GM13976 (cell line): ENCODE data around the gene CELF5.
"Not testable (repeated sequence)": the region's sequence is repeated elsewhere in the genome, so short reads cannot be mapped to it uniquely, and the experiment has no call there.

Experiments
- DNase-seq: peaks from one replicate; pipeline ENCODE4 v3.0.0; 2012; ENCODE audit warnings: low spot score
- in situ Hi-C: fragments of 300-500 bp; cut with MboI; formaldehyde crosslinking; loops from one replicate; pipeline ENCODE4 v1.12.0; 2022; ENCODE audit warnings: low sequenced_read_pairs, mixed read lengths, inconsistent platforms; ENCODE audit not compliant: unreplicated experiment
- TF ChIP-seq, protein P1 (sequence below): IDR thresholded peaks from 2 replicates; pipeline ENCODE4 v1.5.1; 2012; ENCODE audit warnings: borderline replicate concordance, mild to moderate bottlenecking; ENCODE audit not compliant: insufficient read depth; ENCODE audit errors: extremely low read depth, missing control alignments, control extremely low read depth

The CELF5 gene

DNA sequence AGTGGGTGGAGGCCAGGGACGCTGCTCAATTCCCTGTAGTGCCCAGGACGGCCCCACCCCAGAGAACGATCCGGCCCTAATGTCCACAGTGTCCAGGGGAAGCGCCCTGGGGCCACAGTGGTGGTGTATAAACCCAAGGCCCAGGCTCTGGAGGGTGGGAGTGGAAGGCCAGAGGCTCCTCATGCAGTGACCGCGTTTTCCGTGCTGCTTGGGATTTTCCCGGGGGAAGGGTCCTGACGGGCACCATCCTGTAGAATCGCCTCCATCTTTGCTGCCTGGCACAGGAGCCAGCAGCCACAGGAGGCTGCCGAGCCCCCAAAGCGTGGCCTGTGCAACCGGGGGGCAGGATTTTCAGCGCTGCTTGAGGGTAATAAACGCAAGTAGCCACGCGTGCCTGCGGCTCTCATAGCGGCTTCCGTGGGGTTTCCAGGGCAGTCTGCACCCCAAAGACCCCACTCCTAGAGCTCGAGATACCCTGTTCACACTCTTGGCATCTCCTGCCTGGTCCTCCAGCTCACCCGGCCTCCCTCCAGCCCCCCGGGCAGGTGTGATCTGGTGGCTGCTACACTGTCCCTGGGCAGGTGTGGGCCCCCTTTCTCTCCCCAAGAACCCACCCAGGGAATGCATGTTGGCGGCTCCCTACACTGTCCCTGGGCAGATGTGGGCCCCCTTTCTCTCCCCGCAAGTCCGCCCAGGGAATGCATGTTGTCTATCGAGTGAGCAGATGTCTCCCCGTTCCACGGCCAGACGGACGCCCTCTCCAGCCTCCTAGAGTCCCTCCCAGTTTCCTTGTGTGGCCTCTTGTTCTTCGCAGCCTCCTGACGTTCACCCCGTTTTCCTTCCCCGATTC, 36.6 kb upstream of the CELF5 start:
- TF ChIP-seq, protein P1, sequence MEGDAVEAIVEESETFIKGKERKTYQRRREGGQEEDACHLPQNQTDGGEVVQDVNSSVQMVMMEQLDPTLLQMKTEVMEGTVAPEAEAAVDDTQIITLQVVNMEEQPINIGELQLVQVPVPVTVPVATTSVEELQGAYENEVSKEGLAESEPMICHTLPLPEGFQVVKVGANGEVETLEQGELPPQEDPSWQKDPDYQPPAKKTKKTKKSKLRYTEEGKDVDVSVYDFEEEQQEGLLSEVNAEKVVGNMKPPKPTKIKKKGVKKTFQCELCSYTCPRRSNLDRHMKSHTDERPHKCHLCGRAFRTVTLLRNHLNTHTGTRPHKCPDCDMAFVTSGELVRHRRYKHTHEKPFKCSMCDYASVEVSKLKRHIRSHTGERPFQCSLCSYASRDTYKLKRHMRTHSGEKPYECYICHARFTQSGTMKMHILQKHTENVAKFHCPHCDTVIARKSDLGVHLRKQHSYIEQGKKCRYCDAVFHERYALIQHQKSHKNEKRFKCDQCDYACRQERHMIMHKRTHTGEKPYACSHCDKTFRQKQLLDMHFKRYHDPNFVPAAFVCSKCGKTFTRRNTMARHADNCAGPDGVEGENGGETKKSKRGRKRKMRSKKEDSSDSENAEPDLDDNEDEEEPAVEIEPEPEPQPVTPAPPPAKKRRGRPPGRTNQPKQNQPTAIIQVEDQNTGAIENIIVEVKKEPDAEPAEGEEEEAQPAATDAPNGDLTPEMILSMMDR: no peak
- DNase-seq: no peak
- in situ Hi-C loops: no loop called here

DNA sequence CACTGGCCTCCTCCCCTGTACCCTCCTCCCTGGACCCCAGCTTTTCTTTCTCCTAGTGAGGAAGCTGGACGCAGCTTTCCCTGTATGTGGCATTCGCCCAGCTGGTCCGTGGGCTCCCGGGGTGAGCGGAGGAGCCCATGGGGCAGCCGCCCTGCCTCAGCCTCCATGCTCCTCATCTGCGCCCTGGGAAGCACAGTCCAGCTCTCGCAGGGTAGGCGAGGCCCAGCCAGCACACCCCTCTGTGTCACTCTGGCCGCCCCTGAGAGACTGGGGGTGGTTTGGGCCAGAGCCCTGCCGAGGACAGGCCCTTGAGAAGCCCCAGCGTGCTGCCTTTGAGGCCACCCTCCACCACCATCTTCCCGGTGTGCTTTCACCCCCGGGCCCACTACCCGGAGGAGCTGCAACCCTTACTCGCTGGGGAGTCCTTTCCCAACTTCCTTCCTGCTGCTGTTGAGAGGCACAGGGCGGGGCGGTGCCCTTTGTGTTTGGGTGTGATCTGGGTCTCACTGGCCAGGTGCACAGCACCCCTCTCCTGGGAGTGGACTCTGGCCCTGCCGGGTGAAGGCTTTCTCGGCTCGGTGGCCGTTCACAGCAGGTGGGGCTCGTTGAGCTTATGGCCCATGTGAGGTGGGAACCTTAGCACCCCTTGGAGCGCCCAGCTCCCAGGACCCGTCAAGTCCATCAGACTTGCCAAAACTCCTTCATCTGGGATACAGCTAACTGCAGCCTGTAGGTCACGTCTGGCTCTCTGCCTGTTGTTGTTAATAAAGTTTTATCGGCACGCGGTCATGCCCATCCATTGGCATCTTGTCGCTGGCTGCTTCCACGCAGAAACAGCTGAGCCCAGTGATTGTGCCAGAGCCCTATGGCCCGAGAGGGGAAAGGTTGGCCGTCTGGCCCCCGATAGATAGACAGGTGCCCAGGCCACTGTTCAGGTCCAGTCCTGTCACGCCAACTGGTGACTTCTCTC, 35.5 kb upstream of the CELF5 start:
- in situ Hi-C loops: no loop called here
- TF ChIP-seq, protein P1: no peak
- DNase-seq: no peak

DNA sequence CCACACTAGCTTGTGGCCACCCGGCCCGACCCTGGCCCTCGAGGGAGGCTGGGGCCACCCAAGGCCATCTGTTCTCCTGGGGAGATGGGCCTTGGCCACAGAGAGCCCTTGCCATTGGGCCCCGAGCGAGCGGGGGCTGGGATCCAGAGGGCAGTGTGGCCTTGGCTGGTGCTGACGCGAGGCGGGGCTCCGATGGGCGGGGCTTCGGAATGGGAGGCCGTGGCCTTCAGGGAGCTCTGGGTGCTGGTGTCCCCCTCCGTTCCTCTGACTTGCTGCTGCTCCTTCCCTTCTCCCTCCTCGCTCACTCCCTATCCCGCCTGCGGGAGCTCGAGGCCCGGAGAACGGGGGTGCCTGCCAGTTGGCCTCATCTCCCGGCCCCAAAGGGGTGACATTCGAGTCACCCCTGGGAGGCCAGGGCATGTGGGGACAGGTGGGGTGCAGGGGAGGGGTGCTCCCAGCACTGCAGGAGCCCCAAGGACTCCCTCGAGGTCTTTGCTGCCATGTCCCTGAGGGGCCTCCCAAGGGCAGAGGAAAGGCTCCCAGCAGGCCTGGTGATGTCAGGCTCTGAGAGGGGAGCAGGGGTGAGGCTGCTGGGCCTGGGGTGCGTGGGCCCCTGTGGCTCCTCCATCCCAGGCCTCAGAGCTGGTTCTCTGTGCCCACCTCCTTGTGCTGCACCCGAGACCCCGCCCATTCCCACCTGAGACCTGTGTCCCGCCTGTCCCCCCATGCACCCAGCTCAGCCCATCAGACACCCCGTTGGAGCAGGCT, 34.6 kb upstream of the CELF5 start:
- in situ Hi-C loops: no loop called here
- DNase-seq: no peak
- TF ChIP-seq, protein P1: no peak

DNA sequence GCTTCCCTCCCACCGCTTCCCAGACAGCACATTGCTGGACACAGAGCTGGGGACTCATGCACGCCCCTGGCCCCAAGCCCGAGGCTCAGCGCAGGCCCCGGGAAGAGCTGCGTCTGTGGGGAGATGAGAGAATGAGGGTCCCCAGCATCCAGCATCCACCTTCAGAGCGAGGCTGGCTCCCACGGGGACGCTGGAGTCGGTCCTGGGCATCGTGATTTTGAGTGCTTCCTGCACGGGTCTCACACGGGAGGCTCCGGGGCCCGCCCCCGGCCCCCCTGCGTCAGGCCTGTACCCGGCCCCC, 34.0 kb upstream of the CELF5 start:
- TF ChIP-seq, protein P1: no peak
- DNase-seq: no peak
- in situ Hi-C loops: no loop called here

DNA sequence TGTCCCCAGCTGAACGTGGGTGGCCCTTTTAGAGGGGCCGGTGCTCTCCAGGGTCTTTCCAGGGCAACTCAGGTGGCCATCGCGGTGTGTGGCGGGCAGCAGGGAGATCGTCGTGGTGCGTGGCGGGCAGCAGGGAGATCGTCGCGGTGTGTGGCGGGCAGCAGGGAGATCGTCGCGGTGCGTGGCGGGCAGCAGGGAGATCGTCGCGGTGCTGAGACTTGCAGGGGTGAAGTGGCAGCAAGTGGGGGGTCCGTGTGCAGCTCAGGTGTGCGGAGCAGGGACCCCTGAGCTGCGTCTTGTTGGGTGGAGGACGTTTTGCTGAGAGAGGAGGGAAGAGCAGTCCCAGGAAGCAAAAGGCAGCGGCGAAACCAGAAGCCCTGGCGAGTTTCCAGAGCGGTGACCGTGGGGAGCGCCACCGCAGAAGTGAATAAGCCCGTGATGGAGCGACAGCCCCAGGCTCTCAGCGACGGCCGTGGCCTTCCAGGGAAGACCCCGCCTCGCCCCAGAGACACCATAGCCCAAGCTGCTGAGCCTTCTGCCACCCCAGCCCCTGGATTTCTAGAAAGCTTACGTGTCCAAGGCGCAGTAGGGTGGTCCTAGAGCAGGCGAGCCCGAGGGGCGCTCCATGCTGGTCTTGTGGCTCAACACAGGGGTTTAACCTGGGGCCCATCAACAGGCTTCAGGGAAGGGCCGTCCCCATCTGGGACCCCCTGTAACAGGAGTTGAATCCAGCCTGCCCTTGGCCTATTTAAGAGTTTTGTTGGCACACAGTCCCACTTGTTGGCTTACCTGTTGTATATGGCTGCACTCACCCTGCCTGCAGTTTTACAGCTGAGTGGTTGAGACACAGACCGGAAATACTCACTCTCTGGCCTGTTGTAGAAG, 33.3 kb upstream of the CELF5 start:
- no peak for DNase-seq
- TF ChIP-seq, protein P1: no peak
- in situ Hi-C loops: no loop called here

DNA sequence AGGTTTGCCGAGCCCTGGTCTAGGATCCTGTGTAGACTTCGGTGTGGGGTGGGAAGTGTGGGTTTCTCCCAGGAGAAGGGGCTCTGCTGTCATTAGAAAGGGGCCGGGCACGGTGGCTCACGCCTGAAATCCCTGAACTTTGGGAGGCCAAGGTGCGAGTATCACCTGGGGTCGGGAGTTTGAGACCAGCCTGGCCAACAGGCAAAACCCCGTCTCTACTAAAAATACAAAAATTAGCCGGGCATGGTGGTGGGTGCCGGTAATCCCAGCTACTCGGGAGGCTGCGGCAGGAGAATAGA, 32.7 kb upstream of the CELF5 start:
- in situ Hi-C loops, DNase-seq: not testable (repeated sequence)
